ENCODE data around the gene GOLGA6L7. TPM values are rescaled to one million over a fixed set of nuclear protein-coding genes. Genes with fewer than 3 reads are reported as not detected.
"Not testable (repeated sequence)": the region's sequence is repeated elsewhere in the genome, so short reads cannot be mapped to it uniquely, and the experiment has no call there.

Gene GOLGA6L7
- total RNA-seq, 2 experiments from 2014 or later = not detected

- intact Hi-C loops (cut with micrococcal nuclease) = no loop called here
- no peak for DNase-seq
- H3K4me3 Mint-ChIP-seq = no peak overlapping the region
- ChIA-PET POLR2A (no interaction called here), CTCF (no interaction called here)
- H3K27ac Mint-ChIP-seq = no peak overlapping the region
- no peaks in the 10 kb centered on the region for H3K4me1 Mint-ChIP-seq (ENCODE audit: low read depth)
- no peaks in the 10 kb centered on the region for H3K36me3 Mint-ChIP-seq
- no peaks in the 10 kb centered on the region for H3K27me3 Mint-ChIP-seq
- no peaks in the 10 kb centered on the region for H3K9me3 Mint-ChIP-seq
Observed at GRCh38 chr15:28880680-28881079, 32.2 kb upstream of the GOLGA6L7 start.

- DNase-seq = no peak
- intact Hi-C loops (cut with micrococcal nuclease) = no loop called here
- Mint-ChIP-seq H3K9me3 (no peaks in the 10 kb centered on the region), H3K27me3 (no peaks in the 10 kb centered on the region), H3K27ac (no peak overlapping the region), H3K4me3 (no peak overlapping the region), H3K36me3 (no peaks in the 10 kb centered on the region), H3K4me1 (ENCODE audit: low read depth) (no peaks in the 10 kb centered on the region)
- CTCF ChIA-PET = no interaction called here
- POLR2A ChIA-PET = no interaction called here
Observed at GRCh38 chr15:28879551-28879950, 31.1 kb upstream of the GOLGA6L7 start.

- Mint-ChIP-seq H3K4me3 (no peak overlapping the region), H3K4me1 (ENCODE audit: low read depth) (no peaks in the 10 kb centered on the region), H3K27ac (no peak overlapping the region), H3K9me3 (no peaks in the 10 kb centered on the region), H3K27me3 (no peaks in the 10 kb centered on the region), H3K36me3 (no peaks in the 10 kb centered on the region)
- intact Hi-C loops (cut with micrococcal nuclease) = no loop called here
- no peak for DNase-seq
- POLR2A ChIA-PET = no interaction called here
- CTCF ChIA-PET = no interaction called here
Observed at GRCh38 chr15:28878209-28878608, 29.8 kb upstream of the GOLGA6L7 start.

GRCh38 chr15:28876845-28877185 lies 28.4 kb upstream of the GOLGA6L7 start:
- ChIA-PET POLR2A (no interaction called here), CTCF (no interaction called here)
- no peaks in the 10 kb centered on the region for H3K27me3 Mint-ChIP-seq
- DNase-seq = no peak
- H3K27ac Mint-ChIP-seq = no peak overlapping the region
- no peak overlapping the region for H3K4me3 Mint-ChIP-seq
- no peaks in the 10 kb centered on the region for H3K9me3 Mint-ChIP-seq
- H3K36me3 Mint-ChIP-seq = no peaks in the 10 kb centered on the region
- intact Hi-C loops (cut with micrococcal nuclease) = no loop called here
- no peaks in the 10 kb centered on the region for H3K4me1 Mint-ChIP-seq (ENCODE audit: low read depth)

GRCh38 chr15:28876131-28876844 lies 27.8 kb upstream of the GOLGA6L7 start:
- Mint-ChIP-seq H3K4me1 (ENCODE audit: low read depth) (no peaks in the 10 kb centered on the region), H3K9me3 (no peaks in the 10 kb centered on the region), H3K36me3 (no peaks in the 10 kb centered on the region), H3K4me3 (no peak overlapping the region), H3K27ac (no peak overlapping the region), H3K27me3 (no peaks in the 10 kb centered on the region)
- DNase-seq = no peak
- ChIA-PET CTCF (no interaction called here), POLR2A (no interaction called here)
- intact Hi-C loops (cut with micrococcal nuclease) = no loop called here

GRCh38 chr15:28875461-28876000 lies 27.1 kb upstream of the GOLGA6L7 start:
- Mint-ChIP-seq H3K27ac (no peak overlapping the region), H3K27me3 (no peaks in the 10 kb centered on the region), H3K4me1 (ENCODE audit: low read depth) (no peaks in the 10 kb centered on the region), H3K4me3 (no peak overlapping the region), H3K36me3 (no peaks in the 10 kb centered on the region), H3K9me3 (no peaks in the 10 kb centered on the region)
- ChIA-PET CTCF (interaction anchor here (0.5 kb wide), 1 partner anchor 8 kb away, joined by 4 read pairs; no protein-coding TSS in a partner anchor), POLR2A (no interaction called here)
- intact Hi-C loops (cut with micrococcal nuclease) = no loop called here
- no peak for DNase-seq

- H3K4me1 Mint-ChIP-seq (ENCODE audit: low read depth) = no peaks in the 10 kb centered on the region
- POLR2A ChIA-PET = no interaction called here
- H3K4me3 Mint-ChIP-seq = no peak overlapping the region
- DNase-seq = no peak
- H3K9me3 Mint-ChIP-seq = no peaks in the 10 kb centered on the region
- H3K27me3 Mint-ChIP-seq = no peaks in the 10 kb centered on the region
- CTCF ChIA-PET = interaction anchor here (1.7 kb wide), 1 partner anchor 101 kb away, joined by 5 read pairs; no protein-coding TSS in a partner anchor
- intact Hi-C loops (cut with micrococcal nuclease) = no loop called here
- H3K36me3 Mint-ChIP-seq = no peaks in the 10 kb centered on the region
- H3K27ac Mint-ChIP-seq = no peak overlapping the region
Observed at GRCh38 chr15:28873585-28874190, 25.2 kb upstream of the GOLGA6L7 start.

GRCh38 chr15:28873006-28873405 lies 24.6 kb upstream of the GOLGA6L7 start:
- Mint-ChIP-seq H3K4me3 (no peak overlapping the region), H3K36me3 (no peaks in the 10 kb centered on the region), H3K27me3 (peaks cover 2% of the 10 kb centered on the region), H3K27ac (no peak overlapping the region), H3K9me3 (no peaks in the 10 kb centered on the region), H3K4me1 (ENCODE audit: low read depth) (no peaks in the 10 kb centered on the region)
- intact Hi-C loops (cut with micrococcal nuclease) = no loop called here
- no peak for DNase-seq
- POLR2A ChIA-PET = no interaction called here
- CTCF ChIA-PET = interaction anchor here (1.7 kb wide), 1 partner anchor 102 kb away, joined by 5 read pairs; no protein-coding TSS in a partner anchor

- H3K27ac Mint-ChIP-seq = no peak overlapping the region
- no peak overlapping the region for H3K4me3 Mint-ChIP-seq
- peaks cover 4% of the 10 kb centered on the region for H3K27me3 Mint-ChIP-seq
- intact Hi-C loops (cut with micrococcal nuclease) = no loop called here
- ChIA-PET CTCF (no interaction called here), POLR2A (interaction anchor here (0.6 kb wide), 1 partner anchor 399 kb away, joined by 3 read pairs; no protein-coding TSS in a partner anchor)
- H3K9me3 Mint-ChIP-seq = no peaks in the 10 kb centered on the region
- DNase-seq = no peak
- no peaks in the 10 kb centered on the region for H3K4me1 Mint-ChIP-seq (ENCODE audit: low read depth)
- H3K36me3 Mint-ChIP-seq = no peaks in the 10 kb centered on the region
Observed at GRCh38 chr15:28871168-28871567, 22.7 kb upstream of the GOLGA6L7 start.

- ChIA-PET CTCF (no interaction called here), POLR2A (no interaction called here)
- no peak for DNase-seq
- H3K27me3 Mint-ChIP-seq = peaks cover 4% of the 10 kb centered on the region
- H3K36me3 Mint-ChIP-seq = no peaks in the 10 kb centered on the region
- H3K4me3 Mint-ChIP-seq = no peak overlapping the region
- H3K9me3 Mint-ChIP-seq = no peaks in the 10 kb centered on the region
- intact Hi-C loops (cut with micrococcal nuclease) = no loop called here
- no peaks in the 10 kb centered on the region for H3K4me1 Mint-ChIP-seq (ENCODE audit: low read depth)
- H3K27ac Mint-ChIP-seq = no peak overlapping the region
Observed at GRCh38 chr15:28868744-28869345, 20.4 kb upstream of the GOLGA6L7 start.

- H3K27ac Mint-ChIP-seq; intact Hi-C loops (cut with micrococcal nuclease); DNase-seq; POLR2A ChIA-PET; CTCF ChIA-PET; H3K36me3 Mint-ChIP-seq; H3K27me3 Mint-ChIP-seq; H3K9me3 Mint-ChIP-seq; H3K4me1 Mint-ChIP-seq (ENCODE audit: low read depth); H3K4me3 Mint-ChIP-seq: not testable (repeated sequence)
Observed at GRCh38 chr15:28861589-28862293, 13.3 kb upstream of the GOLGA6L7 start.

- Mint-ChIP-seq H3K4me3 (no peak overlapping the region), H3K4me1 (ENCODE audit: low read depth) (no peaks in the 10 kb centered on the region), H3K27me3 (no peaks in the 10 kb centered on the region), H3K9me3 (no peaks in the 10 kb centered on the region), H3K36me3 (no peaks in the 10 kb centered on the region), H3K27ac (no peak overlapping the region)
- intact Hi-C loops (cut with micrococcal nuclease) = no loop called here
- ChIA-PET POLR2A (no interaction called here), CTCF (no interaction called here)
- DNase-seq = no peak
Observed at GRCh38 chr15:28861031-28861534, 12.6 kb upstream of the GOLGA6L7 start.
